ENCODE data around the gene LGR6.

DNA sequence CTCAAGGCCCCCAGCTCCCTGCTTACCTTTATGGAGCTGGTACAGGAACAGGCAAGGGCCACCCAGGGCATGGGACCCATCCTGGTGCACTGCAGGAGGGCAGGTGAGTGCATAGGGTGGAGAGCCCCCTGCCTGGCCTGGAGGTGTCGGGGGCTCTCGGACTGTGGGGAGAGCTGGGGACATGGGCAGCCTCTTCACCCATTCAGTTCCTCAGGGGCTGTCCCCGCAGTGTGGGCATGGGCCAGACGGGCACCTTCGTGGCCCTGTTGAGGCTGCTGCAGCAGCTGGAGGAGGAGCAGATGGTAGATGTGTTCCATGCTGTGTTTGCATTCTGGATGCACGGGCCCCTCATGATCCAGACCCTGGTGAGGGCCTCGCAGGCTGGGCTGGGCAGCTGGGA is 7.3 kb upstream of the LGR6 start:
- TF ChIP-seq, protein P1, sequence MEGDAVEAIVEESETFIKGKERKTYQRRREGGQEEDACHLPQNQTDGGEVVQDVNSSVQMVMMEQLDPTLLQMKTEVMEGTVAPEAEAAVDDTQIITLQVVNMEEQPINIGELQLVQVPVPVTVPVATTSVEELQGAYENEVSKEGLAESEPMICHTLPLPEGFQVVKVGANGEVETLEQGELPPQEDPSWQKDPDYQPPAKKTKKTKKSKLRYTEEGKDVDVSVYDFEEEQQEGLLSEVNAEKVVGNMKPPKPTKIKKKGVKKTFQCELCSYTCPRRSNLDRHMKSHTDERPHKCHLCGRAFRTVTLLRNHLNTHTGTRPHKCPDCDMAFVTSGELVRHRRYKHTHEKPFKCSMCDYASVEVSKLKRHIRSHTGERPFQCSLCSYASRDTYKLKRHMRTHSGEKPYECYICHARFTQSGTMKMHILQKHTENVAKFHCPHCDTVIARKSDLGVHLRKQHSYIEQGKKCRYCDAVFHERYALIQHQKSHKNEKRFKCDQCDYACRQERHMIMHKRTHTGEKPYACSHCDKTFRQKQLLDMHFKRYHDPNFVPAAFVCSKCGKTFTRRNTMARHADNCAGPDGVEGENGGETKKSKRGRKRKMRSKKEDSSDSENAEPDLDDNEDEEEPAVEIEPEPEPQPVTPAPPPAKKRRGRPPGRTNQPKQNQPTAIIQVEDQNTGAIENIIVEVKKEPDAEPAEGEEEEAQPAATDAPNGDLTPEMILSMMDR (IDR thresholded peaks at IDR 0.05): no peak
- no peak for TF ChIP-seq POLR2AphosphoS5 (IDR thresholded peaks at IDR 0.05)

Data from suprapubic skin (tissue), 3 donors.